ENCODE data around the gene C12orf42. TPM values are rescaled to one million over a fixed set of nuclear protein-coding genes. Genes with fewer than 3 reads are reported as not detected.

The C12orf42 gene
- total RNA-seq, 1 experiment from 2014 or later, result not detected

GRCh38 chr12:103391103-103391502, 104.7 kb downstream of the C12orf42 start:
- Histone ChIP-seq H4K8ac (replicated peaks; ENCODE audit: insufficient read length, low read depth, low read length) (no peak overlapping the region), H2BK20ac (ENCODE audit: low read depth, low read length, poor library complexity, severe bottlenecking) (no peak overlapping the region), H2AK5ac (ENCODE audit: insufficient read length, low read length) (no peak overlapping the region), H3T11ph (ENCODE audit: low read length) (no peak overlapping the region), H3K23me2 (ENCODE audit: insufficient read length, low read depth, low read length, poor library complexity, severe bottlenecking) (no peaks in the 10 kb centered on the region), H2BK120ac (ENCODE audit: low read depth, low read length, poor library complexity, severe bottlenecking) (no peak overlapping the region), H3K79me1 (ENCODE audit: insufficient read depth, low read depth, low read length, poor library complexity, severe bottlenecking) (no peaks in the 10 kb centered on the region), H3K23ac (ENCODE audit: insufficient read length, low read depth, low read length) (no peak overlapping the region), H2AFZ (ENCODE audit: low read length) (no peak overlapping the region), H4K5ac (ENCODE audit: insufficient read length, low read depth, low read length) (no peak overlapping the region), H3K4me2 (ENCODE audit: insufficient read depth, insufficient read length, low read length) (no peak overlapping the region), H3K79me2 (ENCODE audit: insufficient read depth, low read length) (no peaks in the 10 kb centered on the region), H4K20me1 (ENCODE audit: control insufficient read depth, insufficient read depth, insufficient read length) (no peaks in the 10 kb centered on the region), H2BK5ac (ENCODE audit: insufficient read length, low read length) (no peak overlapping the region), H3K9ac (ENCODE audit: extremely low read depth, insufficient read length, low read length) (no peak overlapping the region), H3K56ac (ENCODE audit: insufficient read length, low read depth, low read length) (no peak overlapping the region), H3K14ac (ENCODE audit: insufficient read depth, low read length) (no peak overlapping the region), H3K27me3 (ENCODE audit: insufficient read depth, low read length) (no peaks in the 10 kb centered on the region), H3K27ac (ENCODE audit: insufficient read length, low read depth, low read length) (no peak overlapping the region), H3K9me3 (ENCODE audit: control insufficient read depth, low read depth, low read length) (no peaks in the 10 kb centered on the region), H2BK12ac (ENCODE audit: insufficient read length, low read depth, low read length) (no peak overlapping the region), H2BK15ac (ENCODE audit: low read depth, low read length) (no peak overlapping the region), H4K91ac (ENCODE audit: insufficient read length, low read depth, low read length) (no peak overlapping the region), H3K4me1 (ENCODE audit: insufficient read depth, low read length) (no peaks in the 10 kb centered on the region), H3K4ac (ENCODE audit: low read depth, low read length) (no peak overlapping the region), H3K18ac (ENCODE audit: insufficient read length, low read depth, low read length) (no peak overlapping the region)
- WGBS (ENCODE audit: extremely low coverage, insufficient read length, low lambda C conversion rate), result no CpG with 5 or more reads among the region's 4 CpGs
- Mint-ChIP-seq H3K9me3 (no peaks in the 10 kb centered on the region), H3K27ac (no peak overlapping the region), H3K4me1 (no peaks in the 10 kb centered on the region), H3K36me3 (ENCODE audit: insufficient read depth in 1 of 3, low read depth in 3 of 3) (no peaks in the 10 kb centered on the region; a peak in 1 of 7 replicates), H3K27me3 (ENCODE audit: low read depth) (peaks cover 1% of the 10 kb centered on the region; the same call in 1 of the 2 replicates), H3K4me3 (no peak overlapping the region)
- DNase-seq, result no peak
- no peak for TF ChIP-seq CTCF (conservative IDR thresholded peaks at IDR 0.05)
